ENCODE results near the gene ACLY. TPM values are rescaled to one million over a fixed set of nuclear protein-coding genes. Genes with fewer than 3 reads are reported as not detected.

The ACLY gene
- total and polyA plus RNA-seq, 2 of the 13 experiments (the other 11 are each of a cell fraction or from before 2014, with no cell fraction given): 111 to 218 TPM

DNA sequence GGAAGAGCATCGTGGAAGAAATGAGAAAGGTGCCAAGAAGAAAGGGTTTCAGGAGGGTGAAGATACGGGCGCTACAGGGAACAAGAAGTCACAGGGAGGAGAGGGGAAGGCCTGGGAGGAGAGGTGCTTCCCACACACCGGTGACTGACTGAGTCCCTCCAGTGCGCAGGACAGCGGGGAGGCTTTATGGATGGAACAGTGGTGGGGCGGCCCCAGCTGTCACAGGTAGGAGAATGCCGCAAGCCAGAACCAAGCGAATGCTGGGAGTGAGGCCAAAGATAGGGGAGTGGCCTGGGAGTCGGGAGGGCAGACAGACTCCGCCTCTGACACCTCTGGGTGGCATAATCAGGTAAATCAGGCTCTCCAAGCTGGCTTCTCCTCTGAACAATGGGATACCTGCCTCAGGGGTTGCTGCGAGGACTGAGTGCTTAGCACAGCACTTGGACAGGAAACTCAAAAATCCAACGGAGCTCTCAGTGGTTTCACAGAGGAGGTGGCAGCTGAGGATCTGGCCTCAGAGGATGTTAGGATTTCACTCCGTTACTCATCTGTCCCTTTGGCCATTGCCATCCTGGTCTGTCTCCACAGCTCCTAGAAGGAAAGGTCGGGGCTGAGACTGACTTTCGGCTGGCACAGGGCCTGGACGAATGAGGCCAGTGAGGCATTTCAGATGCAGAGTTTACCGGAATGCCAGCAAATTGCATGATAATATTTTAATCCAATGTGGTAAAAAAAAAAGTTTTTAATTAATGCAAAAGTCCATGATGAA, 47.1 kb upstream of the ACLY start (continued):
- TF ChIP-seq SNAPC4 (CRISPR knock-in tag; IDR thresholded peaks at IDR 0.05) (0 out of 2 replicates have a peak, but pooled peaks have one; percentile 4), PREB (CRISPR knock-in tag; IDR thresholded peaks at IDR 0.05) (no peak), ZFP1 (CRISPR knock-in tag; IDR thresholded peaks at IDR 0.05) (peak; percentile 10; the same call in 1 of the 2 replicates), GTF3A (CRISPR knock-in tag; conservative IDR thresholded peaks at IDR 0.05) (no peak), ADNP (CRISPR knock-in tag; IDR thresholded peaks at IDR 0.05) (no peak), HOXD1 (CRISPR knock-in tag; IDR thresholded peaks at IDR 0.05) (no peak), KDM5A (IDR thresholded peaks at IDR 0.05; ENCODE audit: borderline replicate concordance, low read length) (0 out of 2 replicates have a peak, but pooled peaks have one; percentile 49), HOXA7 (CRISPR knock-in tag; IDR thresholded peaks at IDR 0.05) (no peak), ZMYM4 (CRISPR knock-in tag; IDR thresholded peaks at IDR 0.05) (no peak), ZFP37 (CRISPR knock-in tag; IDR thresholded peaks at IDR 0.05; ENCODE audit: borderline replicate concordance) (peak; percentile 5; the same call in 1 of the 2 replicates), SKIL (CRISPR knock-in tag; IDR thresholded peaks at IDR 0.05; ENCODE audit: borderline replicate concordance) (no peak), TBX2 (CRISPR knock-in tag; IDR thresholded peaks at IDR 0.05; ENCODE audit: borderline replicate concordance) (peak; percentile 89), NONO (IDR thresholded peaks at IDR 0.05) (no peak), NONO (CRISPR knock-in tag; conservative IDR thresholded peaks at IDR 0.05) (peak; percentile 42; the same call in 1 of the 2 replicates), SSRP1 (CRISPR knock-in tag; IDR thresholded peaks at IDR 0.05) (0 out of 2 replicates have a peak, but pooled peaks have one; percentile 81), ZNF138 (CRISPR knock-in tag; IDR thresholded peaks at IDR 0.05; ENCODE audit: low read depth) (peak; percentile 71), RAD21 (CRISPR knock-in tag; IDR thresholded peaks at IDR 0.05) (0 out of 2 replicates have a peak, but pooled peaks have one; percentile 14), SALL1 (CRISPR knock-in tag; IDR thresholded peaks at IDR 0.05) (0 out of 2 replicates have a peak, but pooled peaks have one; percentile 55), CC2D1A (CRISPR knock-in tag; IDR thresholded peaks at IDR 0.05) (0 out of 2 replicates have a peak, but pooled peaks have one; percentile 31)
- TF ChIP-seq, protein P1, sequence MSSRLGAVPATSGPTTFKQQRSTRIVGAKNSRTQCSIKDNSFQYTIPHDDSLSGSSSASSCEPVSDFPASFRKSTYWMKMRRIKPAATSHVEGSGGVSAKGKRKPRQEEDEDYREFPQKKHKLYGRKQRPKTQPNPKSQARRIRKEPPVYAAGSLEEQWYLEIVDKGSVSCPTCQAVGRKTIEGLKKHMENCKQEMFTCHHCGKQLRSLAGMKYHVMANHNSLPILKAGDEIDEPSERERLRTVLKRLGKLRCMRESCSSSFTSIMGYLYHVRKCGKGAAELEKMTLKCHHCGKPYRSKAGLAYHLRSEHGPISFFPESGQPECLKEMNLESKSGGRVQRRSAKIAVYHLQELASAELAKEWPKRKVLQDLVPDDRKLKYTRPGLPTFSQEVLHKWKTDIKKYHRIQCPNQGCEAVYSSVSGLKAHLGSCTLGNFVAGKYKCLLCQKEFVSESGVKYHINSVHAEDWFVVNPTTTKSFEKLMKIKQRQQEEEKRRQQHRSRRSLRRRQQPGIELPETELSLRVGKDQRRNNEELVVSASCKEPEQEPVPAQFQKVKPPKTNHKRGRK (CRISPR knock-in tag; IDR thresholded peaks at IDR 0.05): no peak

Measured in HepG2 (cell line).